Renal pelvis (tissue), 4 donors: Measurements from ENCODE around the gene ERBB4. TPM values are rescaled to one million over a fixed set of nuclear protein-coding genes. Genes with fewer than 3 reads are reported as not detected.
"Not testable (repeated sequence)": the region's sequence is repeated elsewhere in the genome, so short reads cannot be mapped to it uniquely, and the experiment has no call there.

Source experiments
- DNase-seq: peaks from one replicate; pipeline ENCODE4 v3.0.0-alpha.2; 2013
- polyA plus RNA-seq, 3 donors: library from polyadenylated mRNA; unstranded; fragments of 120-200 nt; gene quantifications; one replicate each; pipeline ENCODE4 v1.2.1, GENCODE V29; 2013; ENCODE audit not compliant: insufficient read length in 3 of 3

ERBB4 gene
- polyA plus RNA-seq, 3 donors, result 40.0 to 57.4 (median 49.7) TPM

GRCh38 chr2:212299943-212300342, 238.7 kb downstream of the ERBB4 start:
- no peak for DNase-seq

- no peak for DNase-seq
These were observed 239.3 kb downstream of the ERBB4 start for GRCh38 chr2:212299333-212299732.

DNA sequence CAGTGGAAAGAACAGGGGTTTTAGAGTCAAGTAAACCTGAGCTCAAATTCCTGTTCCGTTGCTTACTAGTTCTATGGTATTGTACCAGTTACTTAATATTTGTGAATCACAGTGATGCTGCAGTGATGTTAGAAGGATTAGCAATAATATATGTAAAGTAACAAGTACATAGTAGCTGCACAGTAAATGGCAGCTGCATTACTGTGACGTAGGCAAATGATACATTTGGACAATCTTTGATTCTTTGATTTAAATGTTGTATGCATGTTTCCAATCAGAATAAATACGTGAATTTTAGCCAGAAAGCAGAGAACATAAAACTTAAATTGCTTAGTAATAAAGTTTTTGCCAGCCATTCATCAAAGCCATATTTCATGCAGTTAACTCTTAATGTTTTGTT, 243.0 kb downstream of the ERBB4 start:
- no peak for DNase-seq

- DNase-seq, result no peak
These were observed 243.8 kb downstream of the ERBB4 start for GRCh38 chr2:212294816-212295215.

DNA sequence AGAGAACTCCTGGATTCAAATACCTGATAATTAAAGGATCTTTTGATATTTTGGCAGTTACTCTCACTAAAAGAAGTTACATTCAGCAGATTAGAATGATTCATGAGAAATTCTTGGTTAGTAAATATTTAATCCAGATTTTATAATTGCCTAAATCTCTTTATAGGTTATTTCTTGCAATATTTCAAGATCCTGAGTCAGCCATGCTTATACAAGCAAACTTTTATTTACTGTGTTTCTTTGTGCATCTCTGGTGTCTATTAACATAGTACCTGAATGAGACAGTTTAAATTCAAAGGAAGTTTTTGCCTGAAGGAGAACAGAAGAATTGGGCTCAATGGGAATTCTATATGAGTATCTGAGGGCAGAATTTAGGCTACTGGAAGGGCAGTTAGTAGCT, 249.3 kb downstream of the ERBB4 start:
- no peak for DNase-seq

DNA sequence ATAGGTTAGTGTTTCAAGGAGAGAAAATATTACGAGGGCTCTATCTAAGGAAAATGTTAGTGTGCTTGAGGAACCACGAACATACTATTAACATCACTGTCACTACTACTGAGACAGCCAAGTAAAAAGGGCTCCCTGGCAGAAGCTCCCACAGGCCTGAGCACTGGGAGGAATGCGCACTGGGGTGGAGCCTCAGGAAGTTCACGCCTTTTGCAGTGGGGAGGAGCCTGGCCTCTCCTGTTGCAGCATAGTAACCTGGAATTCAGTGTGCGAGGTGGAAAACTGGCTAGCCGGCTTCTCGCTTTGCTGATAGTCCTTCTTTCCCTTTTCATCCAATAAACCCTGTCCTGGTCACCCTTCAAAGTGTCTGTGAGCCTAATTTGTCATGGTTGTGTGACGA, 250.3 kb downstream of the ERBB4 start:
- DNase-seq, result no peak

- no peak for DNase-seq
These were observed 254.4 kb downstream of the ERBB4 start for GRCh38 chr2:212284166-212284565.

- DNase-seq, result no peak
These were observed 255.8 kb downstream of the ERBB4 start for GRCh38 chr2:212282671-212283261.

- DNase-seq, result no peak
These were observed 261.8 kb downstream of the ERBB4 start for GRCh38 chr2:212276813-212277212.

- no peak for DNase-seq
These were observed 264.4 kb downstream of the ERBB4 start for GRCh38 chr2:212274215-212274614.

DNA sequence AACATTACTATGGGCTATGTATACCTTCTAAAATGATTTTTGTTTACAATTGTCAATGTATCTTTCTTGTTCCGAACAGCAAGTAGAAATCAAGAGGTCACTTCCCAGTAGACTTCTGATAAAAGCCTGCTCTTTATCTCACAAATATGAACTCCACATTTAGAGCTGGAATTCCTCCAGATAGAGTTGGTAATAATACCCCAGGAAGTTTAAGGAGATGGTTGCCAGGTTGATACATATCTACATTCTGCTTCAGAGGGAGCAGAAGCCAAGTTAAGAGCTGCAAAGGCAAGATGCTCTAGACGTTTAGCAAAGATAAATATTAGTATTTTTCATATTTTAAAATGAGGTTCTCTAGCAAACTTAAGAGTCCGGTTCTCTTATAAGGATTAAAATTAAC, 267.0 kb downstream of the ERBB4 start:
- no peak for DNase-seq

GRCh38 chr2:212269005-212269404, 269.6 kb downstream of the ERBB4 start:
- no peak for DNase-seq

DNA sequence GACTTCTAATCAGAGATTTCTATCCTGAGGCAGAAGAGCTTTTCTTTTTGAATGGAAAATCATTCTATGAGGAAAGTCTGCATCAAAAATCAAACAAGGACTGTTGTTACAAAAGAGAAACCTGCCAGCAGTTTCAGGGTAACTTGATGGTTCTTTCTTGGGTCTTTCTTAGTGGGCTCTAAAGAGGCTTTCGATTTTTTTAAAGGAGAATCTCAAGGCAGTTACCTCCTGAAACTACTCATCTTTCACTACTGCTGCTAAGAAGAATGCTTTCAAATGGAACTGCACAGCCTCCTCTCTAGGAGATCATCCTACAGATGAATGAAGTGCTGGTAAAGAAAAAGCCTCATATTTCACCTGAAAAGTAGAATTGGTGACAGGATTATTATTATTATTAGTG, 272.3 kb downstream of the ERBB4 start:
- no peak for DNase-seq

DNA sequence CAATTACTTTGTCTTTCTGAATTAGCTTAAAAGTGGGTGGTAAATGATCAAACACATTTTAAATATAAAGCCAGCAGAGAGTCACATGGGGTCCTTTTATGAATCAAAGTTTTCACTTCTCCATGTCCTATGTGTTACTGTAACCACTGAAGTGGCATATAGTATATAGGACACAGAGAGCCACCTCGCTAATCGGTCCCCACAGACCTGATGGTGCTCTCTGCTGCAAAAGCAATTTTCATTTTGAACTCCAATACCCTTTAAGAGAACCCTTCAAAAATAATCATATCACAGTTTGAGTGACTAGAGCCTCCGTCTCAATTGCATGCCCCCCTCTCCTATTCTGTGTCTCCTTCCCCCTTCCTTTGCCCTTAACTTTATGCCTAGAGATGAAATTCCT, 272.8 kb downstream of the ERBB4 start:
- no peak for DNase-seq

GRCh38 chr2:212264187-212264586, 274.4 kb downstream of the ERBB4 start:
- no peak for DNase-seq

GRCh38 chr2:212259226-212259625, 279.4 kb downstream of the ERBB4 start:
- no peak for DNase-seq

GRCh38 chr2:212254339-212254738, 284.3 kb downstream of the ERBB4 start:
- no peak for DNase-seq

DNA sequence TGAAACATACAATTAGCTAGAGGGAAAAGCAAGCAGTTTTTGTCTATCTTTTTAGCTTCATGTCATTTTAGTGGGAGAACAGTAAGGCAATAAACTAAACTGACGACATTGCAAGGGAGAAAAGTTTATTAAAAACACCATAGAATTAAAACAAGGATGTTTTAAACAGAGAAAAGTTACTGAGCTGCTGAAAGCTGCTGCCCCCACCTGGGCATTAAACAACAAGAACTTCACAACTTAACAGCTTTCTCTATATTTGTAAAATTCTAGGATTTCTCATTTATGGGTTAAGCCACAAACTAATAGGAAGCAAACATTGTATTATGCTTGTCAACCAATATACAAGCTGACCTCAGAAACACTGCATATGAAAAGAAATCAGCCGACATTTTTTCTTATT, 289.2 kb downstream of the ERBB4 start:
- DNase-seq, result no peak

- DNase-seq, result no peak
These were observed 292.7 kb downstream of the ERBB4 start for GRCh38 chr2:212245880-212246279.

DNA sequence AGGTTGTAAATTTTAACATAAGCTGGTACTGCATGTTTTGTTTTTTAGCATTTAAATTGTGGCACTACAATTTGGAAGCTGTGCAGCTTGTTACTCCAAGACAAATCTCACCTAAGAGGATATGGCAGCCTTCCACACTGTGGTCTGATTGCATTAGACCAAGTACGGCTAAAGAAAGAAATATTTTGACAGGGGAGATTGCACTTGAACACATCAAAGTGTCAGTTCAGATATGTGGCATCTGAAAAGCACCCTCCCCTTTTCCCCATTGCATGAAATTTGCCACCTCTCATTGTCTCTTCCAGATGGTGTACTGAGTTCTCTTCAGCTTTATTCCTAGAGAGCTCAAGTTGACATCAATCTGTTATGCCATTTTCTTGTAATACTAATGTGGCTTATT, 295.9 kb downstream of the ERBB4 start:
- no peak for DNase-seq

DNA sequence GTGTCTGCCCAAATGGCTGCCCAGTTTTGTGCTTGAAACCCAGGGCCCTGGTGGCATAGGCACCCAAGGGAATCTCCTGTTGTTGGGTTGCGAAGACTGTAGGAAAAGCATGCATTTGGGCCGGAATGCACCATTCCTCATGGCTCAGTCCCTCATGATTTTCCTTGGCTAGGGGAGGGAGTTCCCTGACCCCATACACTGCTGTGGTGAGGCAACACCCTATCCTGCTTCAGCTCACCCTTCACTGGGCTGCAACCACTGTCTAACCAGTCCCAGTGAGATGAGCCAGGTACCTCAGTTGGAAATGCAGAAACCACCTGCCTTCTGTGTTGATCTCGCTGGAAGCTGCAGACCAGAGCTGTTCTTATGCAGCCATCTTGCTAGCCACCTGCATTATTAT, 300.4 kb downstream of the ERBB4 start:
- not testable (repeated sequence) for DNase-seq

DNA sequence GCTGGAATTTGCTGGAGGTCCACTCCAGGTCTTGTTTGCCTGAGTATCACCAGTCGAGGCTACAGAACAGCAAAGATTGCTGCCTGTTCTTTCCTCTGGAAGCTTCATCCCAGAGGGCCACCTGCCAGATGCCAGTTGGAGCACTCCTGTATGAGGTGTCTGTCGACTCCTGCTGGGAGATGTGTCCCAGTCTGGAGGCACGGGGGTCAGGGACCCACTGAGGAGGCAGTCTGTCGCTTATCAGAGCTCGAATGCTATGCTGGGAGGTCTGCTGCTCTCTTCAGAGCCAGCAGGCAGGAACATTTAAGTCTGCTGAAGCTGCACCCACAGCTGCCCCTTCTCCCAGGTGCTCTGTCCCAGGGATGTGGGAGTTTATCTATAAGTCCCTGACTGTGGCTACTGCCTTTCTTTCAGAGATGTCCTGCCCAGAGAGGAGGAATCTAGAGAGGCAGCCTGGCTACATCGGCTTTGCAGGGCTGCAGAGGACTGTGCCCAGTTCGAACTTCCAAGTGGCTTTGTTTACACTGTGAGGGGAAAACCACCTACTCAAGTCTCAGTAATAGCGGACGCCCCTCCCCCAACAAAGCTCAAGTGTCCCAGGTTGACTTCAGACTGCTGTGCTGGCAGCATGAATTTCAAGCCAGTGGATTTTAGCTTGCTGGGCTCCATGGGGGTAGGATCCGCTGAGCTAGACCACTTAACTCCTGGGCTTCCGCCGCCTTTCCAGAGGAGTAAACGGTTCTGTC, 301.1 kb downstream of the ERBB4 start:
- DNase-seq, result no peak

DNA sequence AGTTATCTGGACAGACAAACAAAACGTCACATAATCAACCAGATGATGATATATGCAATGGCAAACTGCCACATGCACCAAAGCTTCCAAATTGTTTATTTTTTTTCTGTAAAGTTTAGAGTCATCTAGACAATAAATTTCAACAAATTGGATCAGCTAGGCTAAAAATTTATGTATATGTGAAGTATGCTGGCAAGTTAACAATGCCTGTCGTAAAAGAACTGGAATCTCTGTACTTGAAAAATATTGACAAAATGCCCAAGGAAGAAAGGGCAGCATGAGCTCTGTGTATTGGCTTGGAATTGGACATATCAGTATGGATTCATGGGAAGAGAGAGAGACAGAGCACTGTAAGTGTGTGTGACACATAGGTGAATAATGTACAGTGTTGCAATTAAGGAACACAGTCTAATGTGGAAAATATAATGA, 309.8 kb downstream of the ERBB4 start:
- no peak for DNase-seq

GRCh38 chr2:212227755-212228154, 310.8 kb downstream of the ERBB4 start:
- DNase-seq, result peak; percentile 1
